SK-N-SH (cell line): Measurements from ENCODE around the gene ZNF236. TPM values are rescaled to one million over a fixed set of nuclear protein-coding genes. Genes with fewer than 3 reads are reported as not detected.

Experiments
- CTCF ChIA-PET: fragments of 300-600, 350-600 bp; formaldehyde crosslinking; extraction: SDS; loops from one replicate; lab custom pipeline; 2021; lab: Yijun Ruan, JAX
- POLR2A ChIA-PET: fragments of 350-600 bp; sonication (Branson Sonifier 250); formaldehyde crosslinking; extraction: SDS; loops from one replicate; lab custom pipeline; 2020; ENCODE audit warnings: antibody characterized with exemption, inconsistent platforms; lab: Yijun Ruan, JAX
- DNase-seq: peaks from one replicate; pipeline ENCODE4 v3.0.0; 2012
- H2AFZ ChIP-seq: fragments of 200-600 bp; sonication (generic); 2 replicates; pipeline ENCODE4 v1.8.1; 2016; ENCODE audit warnings: antibody characterized with exemption, mild to moderate bottlenecking, low read depth
- H3F3A ChIP-seq: fragments of 200-600 bp; sonication (generic); replicated peaks from 2 replicates; pipeline ENCODE3; 2016; ENCODE audit warnings: antibody characterized with exemption, mild to moderate bottlenecking; ENCODE audit not compliant: insufficient read depth
- H3K27ac ChIP-seq, 2 experiments: fragments of 200-500 bp in 1 of 2; fragments of 200-600 bp in 1 of 2; sonication (Bioruptor generic) in 1 of 2; sonication (generic), shearing (Covaris generic) in 1 of 2; 2 replicates each; pipeline versions ENCODE4 v1.5.1 to v1.6.1; 2014 to 2016; ENCODE audit warnings: low read depth in 2 of 2, inconsistent platforms in 1 of 2, low read length in 1 of 2, mild to moderate bottlenecking in 1 of 2, mixed read lengths in 1 of 2
- H3K27me3 ChIP-seq: fragments of 200-600 bp; sonication (generic), shearing (Covaris generic); 2 replicates; pipeline ENCODE4 v1.6.1; 2016; ENCODE audit warnings: mixed run types; ENCODE audit not compliant: insufficient read depth
- H3K36me3 ChIP-seq, 2 experiments: fragments of 200-500 bp in 1 of 2; fragments of 200-600 bp in 1 of 2; sonication (Bioruptor generic) in 1 of 2; sonication (generic) in 1 of 2; replicated peaks in 1 of 2; 2 replicates each; pipeline versions ENCODE3 to v1.5.1; 2014 to 2016; ENCODE audit warnings: low read length in 1 of 2, mild to moderate bottlenecking in 1 of 2; ENCODE audit not compliant: insufficient read depth in 2 of 2, control insufficient read depth in 1 of 2
- H3K4me1 ChIP-seq, 2 experiments: fragments of 200-500 bp in 1 of 2; fragments of 200-600 bp in 1 of 2; sonication (Bioruptor generic) in 1 of 2; sonication (generic), shearing (Covaris generic) in 1 of 2; 2 replicates each; pipeline versions ENCODE4 v1.5.1 to v1.6.1; 2014 to 2016; ENCODE audit warnings: low read depth in 1 of 2, low read length in 1 of 2, mixed run types in 1 of 2; ENCODE audit not compliant: insufficient read depth in 2 of 2, control insufficient read depth in 1 of 2
- H3K4me2 ChIP-seq: fragments of 200-600 bp; sonication (generic), shearing (Covaris generic); 2 replicates; pipeline ENCODE4 v1.6.1; 2017; ENCODE audit warnings: mixed run types
- H3K4me3 ChIP-seq, 2 experiments: fragments of 200-500 bp in 1 of 2; fragments of 200-600 bp in 1 of 2; sonication (Bioruptor generic) in 1 of 2; sonication (generic), shearing (Covaris generic) in 1 of 2; 2 replicates each; pipeline versions ENCODE4 v1.5.1 to v1.8.1; 2014 to 2016; ENCODE audit warnings: low read depth in 2 of 2, inconsistent platforms in 1 of 2, low read length in 1 of 2, mild to moderate bottlenecking in 1 of 2, mixed read lengths in 1 of 2, moderate library complexity in 1 of 2
- H3K79me2 ChIP-seq: fragments of 200-600 bp; sonication (generic); 2 replicates; pipeline ENCODE4 v1.8.1; 2017; ENCODE audit warnings: mild to moderate bottlenecking; ENCODE audit not compliant: insufficient read depth
- H3K9ac ChIP-seq: fragments of 200-600 bp; sonication (generic); 2 replicates; pipeline ENCODE4 v1.6.1; 2017; ENCODE audit warnings: mixed run types
- H3K9me2 ChIP-seq: fragments of 200-600 bp; sonication (generic); 2 replicates; pipeline ENCODE4 v1.6.1; 2017; ENCODE audit warnings: mixed run types
- H3K9me3 ChIP-seq: fragments of 200-600 bp; sonication (generic); 2 replicates; pipeline ENCODE4 v1.6.1; 2017; ENCODE audit warnings: mixed run types, mild to moderate bottlenecking, moderate library complexity
- H4K20me1 ChIP-seq: fragments of 200-600 bp; sonication (generic); 2 replicates; pipeline ENCODE4 v1.6.1; 2017; ENCODE audit warnings: mild to moderate bottlenecking, mixed run types; ENCODE audit not compliant: insufficient read depth
- CHD2 ChIP-seq: fragments of 150-350 bp; IDR thresholded peaks from 2 replicates; pipeline ENCODE4 v1.6.1; 2018; ENCODE audit warnings: low read length; ENCODE audit not compliant: partially characterized antibody
- EP300 ChIP-seq, 2 experiments: IDR thresholded peaks; 2 replicates each; pipeline versions ENCODE4 v1.4.0 to v1.6.1; 2012; ENCODE audit warnings: borderline replicate concordance in 1 of 2, low read depth in 1 of 2, low read length in 1 of 2
- FOSL2 ChIP-seq: IDR thresholded peaks from 2 replicates; pipeline ENCODE4 v1.4.0; 2012; ENCODE audit warnings: low read depth, mild to moderate bottlenecking, moderate library complexity, borderline replicate concordance
- FOXJ3 ChIP-seq: sonication (generic); formaldehyde crosslinking; IDR thresholded peaks from 2 replicates; pipeline ENCODE4 v1.5.1; 2020; ENCODE audit warnings: mild to moderate bottlenecking, missing genetic modification reagents
- FOXM1 ChIP-seq: IDR thresholded peaks from 2 replicates; pipeline ENCODE4 v1.4.0; 2012; ENCODE audit warnings: low read depth, mild to moderate bottlenecking
- IRF3 ChIP-seq: fragments of 150-350 bp; IDR thresholded peaks from 2 replicates; pipeline ENCODE4 v1.6.1; 2016; ENCODE audit warnings: mild to moderate bottlenecking, low read depth, low read length
- NFIC ChIP-seq: IDR thresholded peaks from 2 replicates; pipeline ENCODE4 v1.4.0; 2012; ENCODE audit warnings: borderline replicate concordance
- POLR2AphosphoS5 ChIP-seq: IDR thresholded peaks from 2 replicates; pipeline ENCODE4 v1.6.1; 2012; ENCODE audit warnings: low read depth, low read length
- RAD21 ChIP-seq: IDR thresholded peaks from 2 replicates; pipeline ENCODE4 v1.6.1; 2012; ENCODE audit warnings: mild to moderate bottlenecking, low read length
- RCOR1 ChIP-seq: fragments of 150-350 bp; IDR thresholded peaks from 2 replicates; pipeline ENCODE4 v1.6.1; 2017; ENCODE audit warnings: antibody characterized with exemption, low read length
- RFX5 ChIP-seq: IDR thresholded peaks from 2 replicates; pipeline ENCODE4 v1.6.1; 2012; ENCODE audit warnings: mild to moderate bottlenecking, improper control_type of control experiment, low read length
- SIN3A ChIP-seq: IDR thresholded peaks from 2 replicates; pipeline ENCODE4 v1.6.1; 2012; ENCODE audit warnings: low read depth, mild to moderate bottlenecking, low read length, moderate library complexity, borderline replicate concordance
- TAF1 ChIP-seq: IDR thresholded peaks from 2 replicates; pipeline ENCODE4 v1.6.1; 2012; ENCODE audit warnings: low read depth, mild to moderate bottlenecking, low read length, moderate library complexity, borderline replicate concordance
- TEAD4 ChIP-seq: IDR thresholded peaks from 2 replicates; pipeline ENCODE4 v1.4.0; 2012; ENCODE audit warnings: mild to moderate bottlenecking, borderline replicate concordance; ENCODE audit not compliant: insufficient read depth
- ZBTB33 ChIP-seq: IDR thresholded peaks from 2 replicates; pipeline ENCODE4 v1.4.0; 2012; ENCODE audit warnings: low read depth, borderline replicate concordance
- WGBS: methylation state at CpG from one replicate; pipeline ENCODE4 v1.1.6; 2017; ENCODE audit warnings: low lambda C conversion rate; 5-methylcytosine and 5-hydroxymethylcytosine counted together
- polyA plus RNA-seq, 3 experiments: library from polyadenylated mRNA; depleted of rRNA; stranded (reverse); fragments of >200 nt; gene quantifications; 2 replicates each; pipeline ENCODE4 v1.2.3, GENCODE V29; 2012
- TF ChIP-seq, protein P1 (sequence below): IDR thresholded peaks from 2 replicates; pipeline ENCODE4 v1.6.1; 2012; ENCODE audit warnings: mild to moderate bottlenecking, low read depth, low read length, moderate library complexity
- TF ChIP-seq, protein P2 (sequence below): IDR thresholded peaks from 2 replicates; pipeline ENCODE4 v1.4.0; 2012; ENCODE audit warnings: low read depth
- TF ChIP-seq, protein P3 (sequence below): IDR thresholded peaks from 2 replicates; pipeline ENCODE4 v1.4.0; 2012; ENCODE audit warnings: low read depth, borderline replicate concordance

ZNF236 gene
- polyA plus RNA-seq, 1 of the 3 experiments (the other 2 are of a cell fraction) = 4.2 TPM

DNA sequence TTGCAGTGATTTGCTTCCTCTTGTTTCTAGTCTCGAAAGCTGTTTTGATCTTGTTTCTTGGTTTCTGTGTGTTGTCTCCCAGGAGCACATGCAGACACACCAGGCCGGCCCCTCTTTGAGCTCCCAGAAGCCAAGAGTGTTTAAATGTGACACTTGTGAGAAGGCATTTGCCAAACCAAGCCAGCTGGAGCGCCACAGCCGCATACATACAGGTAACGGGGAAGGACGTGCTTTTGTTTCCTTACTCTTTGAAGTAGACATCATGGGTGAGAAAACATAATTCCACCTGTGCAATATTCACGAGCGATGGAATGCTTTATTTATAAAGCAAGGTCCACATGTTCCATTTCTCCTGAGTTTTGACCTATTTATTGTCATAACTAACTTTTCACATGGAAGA is 137.2 kb downstream of the ZNF236 start (continued):
- TF ChIP-seq, protein P1, sequence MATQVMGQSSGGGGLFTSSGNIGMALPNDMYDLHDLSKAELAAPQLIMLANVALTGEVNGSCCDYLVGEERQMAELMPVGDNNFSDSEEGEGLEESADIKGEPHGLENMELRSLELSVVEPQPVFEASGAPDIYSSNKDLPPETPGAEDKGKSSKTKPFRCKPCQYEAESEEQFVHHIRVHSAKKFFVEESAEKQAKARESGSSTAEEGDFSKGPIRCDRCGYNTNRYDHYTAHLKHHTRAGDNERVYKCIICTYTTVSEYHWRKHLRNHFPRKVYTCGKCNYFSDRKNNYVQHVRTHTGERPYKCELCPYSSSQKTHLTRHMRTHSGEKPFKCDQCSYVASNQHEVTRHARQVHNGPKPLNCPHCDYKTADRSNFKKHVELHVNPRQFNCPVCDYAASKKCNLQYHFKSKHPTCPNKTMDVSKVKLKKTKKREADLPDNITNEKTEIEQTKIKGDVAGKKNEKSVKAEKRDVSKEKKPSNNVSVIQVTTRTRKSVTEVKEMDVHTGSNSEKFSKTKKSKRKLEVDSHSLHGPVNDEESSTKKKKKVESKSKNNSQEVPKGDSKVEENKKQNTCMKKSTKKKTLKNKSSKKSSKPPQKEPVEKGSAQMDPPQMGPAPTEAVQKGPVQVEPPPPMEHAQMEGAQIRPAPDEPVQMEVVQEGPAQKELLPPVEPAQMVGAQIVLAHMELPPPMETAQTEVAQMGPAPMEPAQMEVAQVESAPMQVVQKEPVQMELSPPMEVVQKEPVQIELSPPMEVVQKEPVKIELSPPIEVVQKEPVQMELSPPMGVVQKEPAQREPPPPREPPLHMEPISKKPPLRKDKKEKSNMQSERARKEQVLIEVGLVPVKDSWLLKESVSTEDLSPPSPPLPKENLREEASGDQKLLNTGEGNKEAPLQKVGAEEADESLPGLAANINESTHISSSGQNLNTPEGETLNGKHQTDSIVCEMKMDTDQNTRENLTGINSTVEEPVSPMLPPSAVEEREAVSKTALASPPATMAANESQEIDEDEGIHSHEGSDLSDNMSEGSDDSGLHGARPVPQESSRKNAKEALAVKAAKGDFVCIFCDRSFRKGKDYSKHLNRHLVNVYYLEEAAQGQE = no peak
- TF ChIP-seq, protein P2, sequence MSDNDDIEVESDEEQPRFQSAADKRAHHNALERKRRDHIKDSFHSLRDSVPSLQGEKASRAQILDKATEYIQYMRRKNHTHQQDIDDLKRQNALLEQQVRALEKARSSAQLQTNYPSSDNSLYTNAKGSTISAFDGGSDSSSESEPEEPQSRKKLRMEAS = no peak
- no peak for TF ChIP-seq FOXJ3
- no peak for TF ChIP-seq SIN3A
- no peak for TF ChIP-seq FOSL2
- no peak for TF ChIP-seq RFX5
- no peak for TF ChIP-seq FOXM1
- no peak for TF ChIP-seq NFIC
- TF ChIP-seq, all 33 proteins: peak for 0

- CTCF ChIA-PET = interaction anchor here (0.8 to 2.3 kb wide), 4 partner anchors 19 to 39 kb away, joined by 3 to 13 read pairs (median 6); no protein-coding TSS in a partner anchor
- TF ChIP-seq TAF1 = no peak
- TF ChIP-seq FOXJ3 = no peak
- TF ChIP-seq FOSL2 = no peak
- TF ChIP-seq IRF3 = no peak
- no peak for TF ChIP-seq ZBTB33
- TF ChIP-seq RCOR1 = no peak
- TF ChIP-seq, protein P3, sequence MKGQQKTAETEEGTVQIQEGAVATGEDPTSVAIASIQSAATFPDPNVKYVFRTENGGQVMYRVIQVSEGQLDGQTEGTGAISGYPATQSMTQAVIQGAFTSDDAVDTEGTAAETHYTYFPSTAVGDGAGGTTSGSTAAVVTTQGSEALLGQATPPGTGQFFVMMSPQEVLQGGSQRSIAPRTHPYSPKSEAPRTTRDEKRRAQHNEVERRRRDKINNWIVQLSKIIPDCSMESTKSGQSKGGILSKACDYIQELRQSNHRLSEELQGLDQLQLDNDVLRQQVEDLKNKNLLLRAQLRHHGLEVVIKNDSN = no peak
- no peak for TF ChIP-seq SIN3A
- TF ChIP-seq CHD2 = no peak
- no peak for TF ChIP-seq POLR2AphosphoS5
- no peak for TF ChIP-seq RAD21
- no peak for TF ChIP-seq NFIC
- TF ChIP-seq TEAD4 = no peak
- TF ChIP-seq EP300 (IDR thresholded peaks at IDR 0.05; ENCODE audit: borderline replicate concordance in 1 of 2, low read depth in 1 of 2, low read length in 1 of 2) = no peak
- H4K20me1 ChIP-seq = no peaks in the 10 kb centered on the region
Measured at GRCh38 chr18:76960528-76961035, 138.2 kb downstream of the ZNF236 start.

More at GRCh38 chr18:76960528-76961035, 138.2 kb downstream of the ZNF236 start:
- no peaks in the 10 kb centered on the region for H3K27me3 ChIP-seq
- no peak overlapping the region for H3K4me2 ChIP-seq
- no peak for DNase-seq
- H3K4me3 ChIP-seq = no peak overlapping the region
- POLR2A ChIA-PET = no interaction called here
- no peak overlapping the region for H2AFZ ChIP-seq
- H3K9ac ChIP-seq = no peak overlapping the region
- no peaks in the 10 kb centered on the region for H3K79me2 ChIP-seq
- H3K27ac ChIP-seq = no peak overlapping the region
- H3K9me2 ChIP-seq = no peaks in the 10 kb centered on the region
- peaks cover 16 to 30% of the 10 kb centered on the region in 2 experiments for H3K36me3 ChIP-seq
- H3K9me3 ChIP-seq = no peaks in the 10 kb centered on the region
- no peaks in the 10 kb centered on the region for H3F3A ChIP-seq
- 98% methylated on average over 16 of the region's 16 CpGs for WGBS
- peaks cover 0 to 15% of the 10 kb centered on the region in 2 experiments; a peak in 2 of 4 replicates for H3K4me1 ChIP-seq
